AG04450 (cell line): ENCODE results near the gene CALHM5. TPM values are rescaled to one million over a fixed set of nuclear protein-coding genes. Genes with fewer than 3 reads are reported as not detected.
A peak's percentile ranks its signal among the peaks of the same experiment; 100 is the strongest.

Experiments
- CTCF ChIA-PET: fragments of 300-600, 350-600 bp; formaldehyde crosslinking; extraction: SDS; loops from one replicate; lab custom pipeline; 2022; ENCODE audit warnings: antibody characterized with exemption, inconsistent platforms; lab: Charles Lee
- POLR2A ChIA-PET: fragments of 350-600 bp; formaldehyde crosslinking; extraction: SDS; loops from one replicate; lab custom pipeline; 2021; ENCODE audit warnings: antibody characterized with exemption, inconsistent platforms; lab: Yijun Ruan, JAX
- DNase-seq: peaks from one replicate; pipeline ENCODE4 v3.0.0-alpha.2; 2011; ENCODE audit warnings: low read depth, low spot score
- H3K27ac ChIP-seq: one replicate; pipeline ENCODE4 v1.5.1; 2012; ENCODE audit warnings: low read depth, low read length, control low read depth
- H3K27me3 ChIP-seq: one replicate; pipeline ENCODE4 v1.6.0; 2012; ENCODE audit warnings: low read length; ENCODE audit not compliant: control insufficient read depth, insufficient read depth
- H3K4me3 ChIP-seq: 2 replicates; pipeline ENCODE4 v1.5.1; 2011; ENCODE audit warnings: mild to moderate bottlenecking, low read depth, low read length, control low read depth
- H3K9me3 ChIP-seq: 2 replicates; pipeline ENCODE4 v1.5.1; 2012; ENCODE audit warnings: low read length; ENCODE audit not compliant: control insufficient read depth, insufficient read depth
- CTCF ChIP-seq: IDR thresholded peaks from 2 replicates; pipeline ENCODE4 v1.5.1; 2011; ENCODE audit warnings: low read depth, low read length, control low read depth, inconsistent platforms
- polyA plus RNA-seq: library from polyadenylated mRNA; depleted of rRNA; stranded (reverse); fragments of >200 nt; gene quantifications from 2 replicates; pipeline ENCODE4 v1.2.3, GENCODE V29; 2011

The CALHM5 gene
- polyA plus RNA-seq, 1 experiment: 7.7 TPM

- CTCF ChIA-PET: interaction anchor here (1.2 to 2.2 kb wide), 2 partner anchors 16 to 240 kb away, joined by 5 to 6 read pairs; partner anchors contain the start of gene CALHM5
- POLR2A ChIA-PET: no interaction called here
Measured at GRCh38 chr6:116528133-116528532, 16.7 kb downstream of the CALHM5 start.

DNA sequence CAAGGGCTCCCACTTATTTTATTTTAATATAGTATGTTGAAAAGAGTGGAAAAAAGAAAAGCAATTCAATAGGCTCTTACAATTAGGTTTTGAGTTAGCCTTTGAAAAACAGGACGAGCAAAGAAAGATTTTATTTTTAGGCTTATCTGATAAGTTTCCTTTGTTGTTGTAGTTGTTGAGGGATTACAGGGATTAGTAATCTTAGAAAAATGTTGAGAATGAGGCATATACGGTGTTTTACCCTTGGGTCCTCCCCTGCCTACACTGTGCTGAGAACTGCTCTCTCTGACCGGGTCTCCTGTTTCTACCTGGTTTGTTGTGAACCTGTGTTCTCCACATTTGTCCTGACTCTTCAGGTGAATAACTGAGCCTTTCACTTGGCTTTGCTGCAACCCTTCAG is 17.3 kb downstream of the CALHM5 start:
- DNase-seq: no peak
- no peak overlapping the region for H3K4me3 ChIP-seq
- no peak overlapping the region for H3K27ac ChIP-seq
- ChIA-PET POLR2A (interaction anchor here (1.1 kb wide), 1 partner anchor 42 kb away, joined by 3 read pairs; the partner anchor contains the start of gene RWDD1), CTCF (interaction anchor here (1.2 to 2.2 kb wide), 3 partner anchors 17 to 260 kb away, joined by 4 to 6 read pairs (median 5); partner anchors contain the start of gene CALHM5)
- no peaks in the 10 kb centered on the region for H3K9me3 ChIP-seq
- TF ChIP-seq CTCF: no peak
- H3K27me3 ChIP-seq: no peaks in the 10 kb centered on the region

More at GRCh38 chr6:116528133-116528532, 16.7 kb downstream of the CALHM5 start:
- Histone ChIP-seq H3K27ac (no peak overlapping the region), H3K4me3 (no peak overlapping the region), H3K9me3 (no peaks in the 10 kb centered on the region), H3K27me3 (no peaks in the 10 kb centered on the region)
- TF ChIP-seq CTCF: no peak
- DNase-seq: no peak

GRCh38 chr6:116529466-116530290 is 18.2 kb downstream of the CALHM5 start:
- CTCF ChIA-PET: interaction anchor here (0.6 to 2.2 kb wide), 9 partner anchors 18 to 261 kb away, joined by 3 to 17 read pairs (median 4); partner anchors contain the start of gene CALHM5
- no peak for DNase-seq
- no peak overlapping the region for H3K27ac ChIP-seq
- H3K4me3 ChIP-seq: no peak overlapping the region
- TF ChIP-seq CTCF: no peak
- H3K27me3 ChIP-seq: no peaks in the 10 kb centered on the region
- no peaks in the 10 kb centered on the region for H3K9me3 ChIP-seq
- POLR2A ChIA-PET: interaction anchor here (1.0 to 1.1 kb wide), 2 partner anchors 18 to 41 kb away, joined by 3 read pairs; partner anchors contain the start of genes CALHM5 and RWDD1

DNA sequence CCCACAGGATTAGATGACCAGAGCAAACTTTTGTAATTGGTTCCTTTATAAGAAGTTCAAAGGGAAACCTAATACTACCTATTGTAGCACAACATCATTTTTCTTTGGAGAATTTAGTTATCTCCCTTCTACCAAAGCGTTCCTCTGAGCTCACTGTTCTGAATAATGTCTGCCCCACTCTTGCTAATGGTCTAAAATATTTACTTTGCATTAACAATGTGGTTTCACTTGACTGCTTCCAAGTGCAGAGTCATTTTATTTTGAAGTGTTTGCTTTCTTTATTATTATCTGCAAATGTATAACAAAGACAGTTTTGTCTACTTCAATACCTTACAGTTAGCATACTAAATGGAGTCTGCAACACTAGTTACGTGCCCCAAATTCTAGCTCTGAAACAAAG is 19.0 kb downstream of the CALHM5 start:
- Histone ChIP-seq H3K27ac (no peak overlapping the region), H3K9me3 (no peaks in the 10 kb centered on the region), H3K4me3 (no peak overlapping the region), H3K27me3 (no peaks in the 10 kb centered on the region)
- DNase-seq: peak; percentile 33
- TF ChIP-seq CTCF: no peak
- CTCF ChIA-PET: interaction anchor here (0.6 to 1.6 kb wide), 10 partner anchors 17 to 261 kb away, joined by 3 to 17 read pairs (median 4); partner anchors contain the start of gene CALHM5
- POLR2A ChIA-PET: interaction anchor here (0.9 to 1.0 kb wide), 2 partner anchors 18 to 19 kb away, joined by 3 to 4 read pairs; partner anchors contain the start of gene CALHM5
